Measurements from ENCODE around the gene MED25.

GRCh38 chr19:49807904-49808675 lies 10.0 kb upstream of the MED25 start:
- no peak for TF ChIP-seq ZBTB7A (IDR thresholded peaks at IDR 0.05; ENCODE audit: low read depth)
- TF ChIP-seq, protein P1, sequence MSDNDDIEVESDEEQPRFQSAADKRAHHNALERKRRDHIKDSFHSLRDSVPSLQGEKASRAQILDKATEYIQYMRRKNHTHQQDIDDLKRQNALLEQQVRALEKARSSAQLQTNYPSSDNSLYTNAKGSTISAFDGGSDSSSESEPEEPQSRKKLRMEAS (IDR thresholded peaks at IDR 0.05), result no peak
- no peak for TF ChIP-seq CREB1 (IDR thresholded peaks at IDR 0.05; ENCODE audit: low read depth)
- no peak for TF ChIP-seq TCF12 (IDR thresholded peaks at IDR 0.05; ENCODE audit: low read depth)
- no peak for TF ChIP-seq TAF1 (IDR thresholded peaks at IDR 0.05; ENCODE audit: low read depth)
- TF ChIP-seq, protein P2, sequence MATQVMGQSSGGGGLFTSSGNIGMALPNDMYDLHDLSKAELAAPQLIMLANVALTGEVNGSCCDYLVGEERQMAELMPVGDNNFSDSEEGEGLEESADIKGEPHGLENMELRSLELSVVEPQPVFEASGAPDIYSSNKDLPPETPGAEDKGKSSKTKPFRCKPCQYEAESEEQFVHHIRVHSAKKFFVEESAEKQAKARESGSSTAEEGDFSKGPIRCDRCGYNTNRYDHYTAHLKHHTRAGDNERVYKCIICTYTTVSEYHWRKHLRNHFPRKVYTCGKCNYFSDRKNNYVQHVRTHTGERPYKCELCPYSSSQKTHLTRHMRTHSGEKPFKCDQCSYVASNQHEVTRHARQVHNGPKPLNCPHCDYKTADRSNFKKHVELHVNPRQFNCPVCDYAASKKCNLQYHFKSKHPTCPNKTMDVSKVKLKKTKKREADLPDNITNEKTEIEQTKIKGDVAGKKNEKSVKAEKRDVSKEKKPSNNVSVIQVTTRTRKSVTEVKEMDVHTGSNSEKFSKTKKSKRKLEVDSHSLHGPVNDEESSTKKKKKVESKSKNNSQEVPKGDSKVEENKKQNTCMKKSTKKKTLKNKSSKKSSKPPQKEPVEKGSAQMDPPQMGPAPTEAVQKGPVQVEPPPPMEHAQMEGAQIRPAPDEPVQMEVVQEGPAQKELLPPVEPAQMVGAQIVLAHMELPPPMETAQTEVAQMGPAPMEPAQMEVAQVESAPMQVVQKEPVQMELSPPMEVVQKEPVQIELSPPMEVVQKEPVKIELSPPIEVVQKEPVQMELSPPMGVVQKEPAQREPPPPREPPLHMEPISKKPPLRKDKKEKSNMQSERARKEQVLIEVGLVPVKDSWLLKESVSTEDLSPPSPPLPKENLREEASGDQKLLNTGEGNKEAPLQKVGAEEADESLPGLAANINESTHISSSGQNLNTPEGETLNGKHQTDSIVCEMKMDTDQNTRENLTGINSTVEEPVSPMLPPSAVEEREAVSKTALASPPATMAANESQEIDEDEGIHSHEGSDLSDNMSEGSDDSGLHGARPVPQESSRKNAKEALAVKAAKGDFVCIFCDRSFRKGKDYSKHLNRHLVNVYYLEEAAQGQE (IDR thresholded peaks at IDR 0.05; ENCODE audit: low read depth), result no peak

Measured in Ishikawa (cell line).